HepG2 (cell line): ENCODE results near the gene POC1B. TPM values are rescaled to one million over a fixed set of nuclear protein-coding genes. Genes with fewer than 3 reads are reported as not detected.

Source experiments
- ARID5B ChIP-seq: IDR thresholded peaks from 2 replicates; pipeline ENCODE4 v1.4.0; 2020; ENCODE audit warnings: mild to moderate bottlenecking, missing genetic modification reagents
- BRD4 ChIP-seq: sonication (generic); formaldehyde crosslinking; IDR thresholded peaks from 2 replicates; pipeline ENCODE4 v1.4.0; 2020; ENCODE audit warnings: missing genetic modification reagents
- ELF1 ChIP-seq: sonication (generic); formaldehyde crosslinking; IDR thresholded peaks from 2 replicates; pipeline ENCODE4 v1.4.0; 2020; ENCODE audit warnings: missing genetic modification reagents
- FOSL1 ChIP-seq: sonication (generic); formaldehyde crosslinking; IDR thresholded peaks from 2 replicates; pipeline ENCODE4 v1.9.0; 2021; ENCODE audit warnings: missing genetic modification reagents, borderline replicate concordance
- GATA4 ChIP-seq: sonication (generic); IDR thresholded peaks from 2 replicates; pipeline ENCODE4 v1.6.1; 2016; ENCODE audit warnings: antibody characterized with exemption, low read depth, borderline replicate concordance
- HBP1 ChIP-seq: IDR thresholded peaks from 2 replicates; pipeline ENCODE4 v1.6.1; 2016; ENCODE audit warnings: low read depth, control low read depth
- HNRNPL ChIP-seq: fragments of 200-400 bp; formaldehyde crosslinking; IDR thresholded peaks from 2 replicates; pipeline ENCODE4 v1.6.1; 2017; ENCODE audit warnings: mild to moderate bottlenecking, low read depth, low read length
- POLR2G ChIP-seq: fragments of 200-400 bp; formaldehyde crosslinking; IDR thresholded peaks from 2 replicates; pipeline ENCODE4 v1.6.1; 2018; ENCODE audit warnings: mild to moderate bottlenecking, low read depth, low read length, moderate library complexity
- RARA ChIP-seq: IDR thresholded peaks from 2 replicates; pipeline ENCODE4 v1.6.1; 2016; ENCODE audit warnings: missing genetic modification reagents, missing compliant biosample characterization
- RARG ChIP-seq: sonication (generic); formaldehyde crosslinking; IDR thresholded peaks from 2 replicates; pipeline ENCODE4 v1.4.0; 2020; ENCODE audit warnings: low read depth, mild to moderate bottlenecking, missing genetic modification reagents
- RFX3 ChIP-seq: IDR thresholded peaks from 2 replicates; pipeline ENCODE4 v1.6.1; 2016; ENCODE audit warnings: missing biosample characterization, missing genetic modification reagents
- SNRNP70 ChIP-seq: fragments of 200-400 bp; formaldehyde crosslinking; IDR thresholded peaks from 2 replicates; pipeline ENCODE4 v1.6.1; 2017; ENCODE audit warnings: mild to moderate bottlenecking, low read depth, low read length, moderate library complexity
- SPEN ChIP-seq: sonication (generic); formaldehyde crosslinking; IDR thresholded peaks from 2 replicates; pipeline ENCODE4 v1.5.1; 2020; ENCODE audit warnings: low read depth, mild to moderate bottlenecking, missing genetic modification reagents
- SRSF9 ChIP-seq: fragments of 200-400 bp; formaldehyde crosslinking; IDR thresholded peaks from 2 replicates; pipeline ENCODE4 v1.6.1; 2018; ENCODE audit warnings: borderline replicate concordance, mild to moderate bottlenecking, low read depth, low read length; ENCODE audit not compliant: insufficient read depth, poor library complexity, severe bottlenecking
- THAP8 ChIP-seq: sonication (generic); formaldehyde crosslinking; IDR thresholded peaks from 2 replicates; pipeline ENCODE4 v1.5.1; 2020; ENCODE audit warnings: missing genetic modification reagents, mild to moderate bottlenecking, borderline replicate concordance
- ZIK1 ChIP-seq: sonication (generic); formaldehyde crosslinking; IDR thresholded peaks from 2 replicates; pipeline ENCODE4 v1.5.0; 2020; ENCODE audit warnings: mild to moderate bottlenecking, low read depth, missing genetic modification reagents, borderline replicate concordance
- ZNF292 ChIP-seq: sonication (generic); formaldehyde crosslinking; IDR thresholded peaks from 2 replicates; pipeline ENCODE4 v1.8.1; 2022; ENCODE audit warnings: mild to moderate bottlenecking, low read depth, missing genetic modification reagents, borderline replicate concordance
- ZNF331 ChIP-seq: sonication (generic); formaldehyde crosslinking; IDR thresholded peaks from 2 replicates; pipeline ENCODE4 v1.4.0; 2020; ENCODE audit warnings: missing genetic modification reagents
- ZNF34 ChIP-seq: sonication (generic); formaldehyde crosslinking; IDR thresholded peaks from 2 replicates; pipeline ENCODE4 v1.4.0; 2020; ENCODE audit warnings: mild to moderate bottlenecking, missing genetic modification reagents, borderline replicate concordance
- ZNF367 ChIP-seq: sonication (generic); formaldehyde crosslinking; IDR thresholded peaks from 2 replicates; pipeline ENCODE4 v1.4.0; 2020; ENCODE audit warnings: missing genetic modification reagents, borderline replicate concordance
- ZNF83 ChIP-seq: sonication (generic); formaldehyde crosslinking; IDR thresholded peaks from 2 replicates; pipeline ENCODE4 v1.4.0; 2020; ENCODE audit warnings: missing genetic modification reagents, mild to moderate bottlenecking, borderline replicate concordance
- ZSCAN5A ChIP-seq: sonication (generic); formaldehyde crosslinking; IDR thresholded peaks from 2 replicates; pipeline ENCODE4 v1.8.0; 2022; ENCODE audit warnings: mild to moderate bottlenecking, missing genetic modification reagents, borderline replicate concordance
- polyA plus RNA-seq, 8 experiments: library from polyadenylated mRNA; depleted of rRNA in 3 of 8; stranded (reverse) in 7 of 8; unstranded in 1 of 8; fragments of >200 nt; fragmentation: Illumina TruSeq in 4 of 8; extraction: Trizol in 4 of 8; gene quantifications; 2 replicates each; pipeline versions ENCODE4 v1.2.1 to v1.2.3, GENCODE V29; 2011 to 2016; ENCODE audit warnings: low read depth in 4 of 8, missing spikeins in 1 of 8, mixed read lengths in 1 of 8; ENCODE audit not compliant: insufficient read depth in 1 of 8
- total RNA-seq, 5 experiments: library from RNA; depleted of rRNA; stranded (reverse); fragments of >200 nt; fragmentation: Illumina TruSeq; extraction: Trizol; gene quantifications; 2 replicates each; pipeline ENCODE4 v1.2.3, GENCODE V29; 2016; ENCODE audit warnings: low read depth in 1 of 5

The POC1B gene
- total and polyA plus RNA-seq, 2 of the 13 experiments (the other 11 are each of a cell fraction or from before 2014, with no cell fraction given), result 9.3 to 11.0 TPM

GRCh38 chr12:89524541-89525304, 1.1 kb downstream of the POC1B start, which contains the start of gene GALNT4 (continued):
- TF ChIP-seq ARID5B (CRISPR knock-in tag) (peak; percentile 44), ZIK1 (CRISPR knock-in tag) (0 out of 2 replicates have a peak, but pooled peaks have one; percentile 63), BRD4 (CRISPR knock-in tag) (no peak), FOSL1 (CRISPR knock-in tag) (no peak), ZNF331 (CRISPR knock-in tag) (peak; percentile 46; the same call in 1 of the 2 replicates), ZNF367 (CRISPR knock-in tag) (no peak), SPEN (CRISPR knock-in tag) (peak; percentile 42; the same call in 1 of the 2 replicates), GATA4 (no peak), ZNF83 (CRISPR knock-in tag) (no peak), POLR2G (peak; percentile 82), HNRNPL (0 out of 2 replicates have a peak, but pooled peaks have one; percentile 20), HBP1 (peak; percentile 59; the same call in 1 of the 2 replicates), RARA (peak; percentile 8; the same call in 1 of the 2 replicates), THAP8 (CRISPR knock-in tag) (no peak), RARG (no peak), SRSF9 (no peak), RFX3 (CRISPR knock-in tag) (no peak), ZNF34 (CRISPR knock-in tag) (no peak), ZSCAN5A (0 out of 2 replicates have a peak, but pooled peaks have one; percentile 61), ELF1 (CRISPR knock-in tag) (peak; percentile 49; the same call in 1 of the 2 replicates), SNRNP70 (no peak), ZNF292 (CRISPR knock-in tag) (peak; percentile 93)
